Peyer's patch (tissue), 4 donors: ENCODE results near the gene CCDC134.

Source experiments
- CTCF ChIP-seq, 6 experiments: fragments of 450-650 bp in 4 of 6; fragments of 200-600 bp in 2 of 6; sonication (generic) in 1 of 6; IDR thresholded peaks; one replicate each; pipeline ENCODE4 v1.5.1; 2017 to 2019; ENCODE audit warnings: antibody characterized with exemption in 6 of 6, mild to moderate bottlenecking in 3 of 6, moderate library complexity in 1 of 6
- POLR2A ChIP-seq, 2 donors: fragments of 450-650 bp; IDR thresholded peaks; one replicate each; pipeline ENCODE4 v1.5.1; 2017; ENCODE audit warnings: antibody characterized with exemption in 2 of 2, mild to moderate bottlenecking in 2 of 2, moderate library complexity in 2 of 2

GRCh38 chr22:41780746-41781505 is 19.6 kb upstream of the CCDC134 start:
- TF ChIP-seq CTCF (IDR thresholded peaks at IDR 0.05) (no peak), POLR2A (IDR thresholded peaks at IDR 0.05) (peak; percentile 45 to 51)
